ENCODE data around the gene STX3. TPM values are rescaled to one million over a fixed set of nuclear protein-coding genes. Genes with fewer than 3 reads are reported as not detected.

Gene STX3
- total and polyA plus RNA-seq, 2 experiments from 2014 or later, result 19.0 to 65.5 TPM

DNA sequence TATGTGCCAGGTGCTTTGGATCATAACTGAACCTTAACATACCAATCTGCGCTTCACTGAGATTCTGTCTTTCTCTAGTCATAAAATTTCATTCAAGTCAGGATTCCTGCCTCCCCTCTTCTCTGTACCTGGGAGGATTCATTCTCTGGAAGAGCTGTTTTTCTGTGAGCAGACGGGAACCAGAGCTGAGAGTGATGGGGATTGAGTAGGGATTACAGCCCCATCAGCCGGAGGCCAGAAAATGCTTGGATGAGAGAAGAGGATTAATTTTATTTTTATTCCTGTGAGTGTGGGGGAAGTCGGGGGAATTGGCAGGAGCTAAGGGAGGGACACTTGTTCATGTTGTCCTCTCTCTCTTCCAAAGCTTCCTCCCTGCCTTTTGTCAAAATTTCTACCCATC, 4.7 kb downstream of the STX3 start:
- Mint-ChIP-seq H3K4me3 (no peak overlapping the region), H3K36me3 (ENCODE audit: low read depth) (peaks cover 11% of the 10 kb centered on the region), H3K4me1 (peaks cover 31% of the 10 kb centered on the region), H3K9me3 (no peaks in the 10 kb centered on the region), H3K27ac (no peak overlapping the region; the same call in 1 of the 2 replicates), H3K27me3 (ENCODE audit: insufficient read depth, low read depth, poor library complexity) (peaks cover 10% of the 10 kb centered on the region)
- H4K20me1 ChIP-seq (replicated peaks; ENCODE audit: insufficient read depth), result peaks cover 37% of the 10 kb centered on the region
- H2AFZ ChIP-seq, result no peak overlapping the region
- TF ChIP-seq EZH2phosphoT487 (IDR thresholded peaks at IDR 0.05; ENCODE audit: unreplicated experiment), result no peak
- no peak for TF ChIP-seq ZNF114 (CRISPR knock-in tag; IDR thresholded peaks at IDR 0.05)
- TF ChIP-seq JUNB (IDR thresholded peaks at IDR 0.05; ENCODE audit: unreplicated experiment), result no peak
- TF ChIP-seq STAT1 (IDR thresholded peaks at IDR 0.05; ENCODE audit: unreplicated experiment), result no peak
- no peak for TF ChIP-seq EZH2 (IDR thresholded peaks at IDR 0.05; ENCODE audit: low read depth, unreplicated experiment)
- ATAC-seq (no peak), DNase-seq (ENCODE audit: low spot score) (no peak)
- H3K79me2 ChIP-seq (replicated peaks; ENCODE audit: insufficient read depth), result peaks cover 92% of the 10 kb centered on the region
- no peak overlapping the region for H3K4me2 ChIP-seq
- peaks cover 16% of the 10 kb centered on the region for H3K4me1 ChIP-seq (ENCODE audit: insufficient read depth)
- no peaks in the 10 kb centered on the region for H3K36me3 ChIP-seq (ENCODE audit: insufficient read depth)
- H3K4me3 ChIP-seq, result no peak overlapping the region
- H3K27me3 ChIP-seq (ENCODE audit: insufficient read depth), result no peaks in the 10 kb centered on the region
- H3K27ac ChIP-seq (ENCODE audit: low read depth), result no peak overlapping the region
- H3F3A ChIP-seq (replicated peaks; ENCODE audit: low read depth), result peaks cover 4% of the 10 kb centered on the region; the same call in 1 of the 2 replicates
- no peaks in the 10 kb centered on the region for H3K9me2 ChIP-seq (ENCODE audit: insufficient read depth)

DNA sequence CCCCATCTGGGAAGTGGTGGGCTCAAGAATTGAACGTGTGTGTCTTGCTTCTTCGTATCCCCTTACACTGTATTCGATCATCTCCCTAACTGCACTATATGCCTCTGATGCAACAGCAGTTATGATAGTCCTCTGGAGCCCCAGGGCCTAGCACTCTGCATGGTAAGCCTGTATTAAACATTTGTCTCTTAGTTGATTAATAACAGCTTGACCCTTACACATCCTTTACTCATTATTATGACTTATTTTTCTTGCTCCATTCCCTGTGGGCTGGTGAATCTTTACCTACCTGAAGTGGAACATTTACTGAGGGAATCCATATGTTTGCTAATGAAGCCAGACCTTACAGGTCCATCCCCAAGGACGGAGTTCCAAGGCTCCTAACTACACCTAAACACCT, 5.6 kb downstream of the STX3 start:
- peaks cover 42% of the 10 kb centered on the region for H4K20me1 ChIP-seq (replicated peaks; ENCODE audit: insufficient read depth)
- no peak for TF ChIP-seq CREB1 (CRISPR knock-in tag; IDR thresholded peaks at IDR 0.05; ENCODE audit: low read depth)
- no peak for TF ChIP-seq ZNF331 (CRISPR knock-in tag; IDR thresholded peaks at IDR 0.05; ENCODE audit: low read depth)
- TF ChIP-seq, protein P1, sequence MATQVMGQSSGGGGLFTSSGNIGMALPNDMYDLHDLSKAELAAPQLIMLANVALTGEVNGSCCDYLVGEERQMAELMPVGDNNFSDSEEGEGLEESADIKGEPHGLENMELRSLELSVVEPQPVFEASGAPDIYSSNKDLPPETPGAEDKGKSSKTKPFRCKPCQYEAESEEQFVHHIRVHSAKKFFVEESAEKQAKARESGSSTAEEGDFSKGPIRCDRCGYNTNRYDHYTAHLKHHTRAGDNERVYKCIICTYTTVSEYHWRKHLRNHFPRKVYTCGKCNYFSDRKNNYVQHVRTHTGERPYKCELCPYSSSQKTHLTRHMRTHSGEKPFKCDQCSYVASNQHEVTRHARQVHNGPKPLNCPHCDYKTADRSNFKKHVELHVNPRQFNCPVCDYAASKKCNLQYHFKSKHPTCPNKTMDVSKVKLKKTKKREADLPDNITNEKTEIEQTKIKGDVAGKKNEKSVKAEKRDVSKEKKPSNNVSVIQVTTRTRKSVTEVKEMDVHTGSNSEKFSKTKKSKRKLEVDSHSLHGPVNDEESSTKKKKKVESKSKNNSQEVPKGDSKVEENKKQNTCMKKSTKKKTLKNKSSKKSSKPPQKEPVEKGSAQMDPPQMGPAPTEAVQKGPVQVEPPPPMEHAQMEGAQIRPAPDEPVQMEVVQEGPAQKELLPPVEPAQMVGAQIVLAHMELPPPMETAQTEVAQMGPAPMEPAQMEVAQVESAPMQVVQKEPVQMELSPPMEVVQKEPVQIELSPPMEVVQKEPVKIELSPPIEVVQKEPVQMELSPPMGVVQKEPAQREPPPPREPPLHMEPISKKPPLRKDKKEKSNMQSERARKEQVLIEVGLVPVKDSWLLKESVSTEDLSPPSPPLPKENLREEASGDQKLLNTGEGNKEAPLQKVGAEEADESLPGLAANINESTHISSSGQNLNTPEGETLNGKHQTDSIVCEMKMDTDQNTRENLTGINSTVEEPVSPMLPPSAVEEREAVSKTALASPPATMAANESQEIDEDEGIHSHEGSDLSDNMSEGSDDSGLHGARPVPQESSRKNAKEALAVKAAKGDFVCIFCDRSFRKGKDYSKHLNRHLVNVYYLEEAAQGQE (IDR thresholded peaks at IDR 0.05; ENCODE audit: unreplicated experiment), result no peak
- TF ChIP-seq JUNB (IDR thresholded peaks at IDR 0.05; ENCODE audit: unreplicated experiment), result no peak
- no peak for TF ChIP-seq EZH2 (IDR thresholded peaks at IDR 0.05; ENCODE audit: low read depth, unreplicated experiment)
- TF ChIP-seq, protein P2, sequence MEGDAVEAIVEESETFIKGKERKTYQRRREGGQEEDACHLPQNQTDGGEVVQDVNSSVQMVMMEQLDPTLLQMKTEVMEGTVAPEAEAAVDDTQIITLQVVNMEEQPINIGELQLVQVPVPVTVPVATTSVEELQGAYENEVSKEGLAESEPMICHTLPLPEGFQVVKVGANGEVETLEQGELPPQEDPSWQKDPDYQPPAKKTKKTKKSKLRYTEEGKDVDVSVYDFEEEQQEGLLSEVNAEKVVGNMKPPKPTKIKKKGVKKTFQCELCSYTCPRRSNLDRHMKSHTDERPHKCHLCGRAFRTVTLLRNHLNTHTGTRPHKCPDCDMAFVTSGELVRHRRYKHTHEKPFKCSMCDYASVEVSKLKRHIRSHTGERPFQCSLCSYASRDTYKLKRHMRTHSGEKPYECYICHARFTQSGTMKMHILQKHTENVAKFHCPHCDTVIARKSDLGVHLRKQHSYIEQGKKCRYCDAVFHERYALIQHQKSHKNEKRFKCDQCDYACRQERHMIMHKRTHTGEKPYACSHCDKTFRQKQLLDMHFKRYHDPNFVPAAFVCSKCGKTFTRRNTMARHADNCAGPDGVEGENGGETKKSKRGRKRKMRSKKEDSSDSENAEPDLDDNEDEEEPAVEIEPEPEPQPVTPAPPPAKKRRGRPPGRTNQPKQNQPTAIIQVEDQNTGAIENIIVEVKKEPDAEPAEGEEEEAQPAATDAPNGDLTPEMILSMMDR (conservative IDR thresholded peaks at IDR 0.05; ENCODE audit: low read depth in 2 of 2), result no peak
- TF ChIP-seq NANOG (IDR thresholded peaks at IDR 0.05; ENCODE audit: borderline replicate concordance), result no peak
- no peak for TF ChIP-seq ZNF114 (CRISPR knock-in tag; IDR thresholded peaks at IDR 0.05)
- H3K4me1 Mint-ChIP-seq, result peaks cover 36% of the 10 kb centered on the region
- no peak overlapping the region for H3K4me3 Mint-ChIP-seq
- DNase-seq (ENCODE audit: low spot score), result no peak
- H3K36me3 ChIP-seq (ENCODE audit: insufficient read depth), result no peaks in the 10 kb centered on the region
- no peaks in the 10 kb centered on the region for H3K27me3 ChIP-seq (ENCODE audit: insufficient read depth)
- peaks cover 16% of the 10 kb centered on the region for H3K4me1 ChIP-seq (ENCODE audit: insufficient read depth)
- H3K4me2 ChIP-seq, result no peak overlapping the region
- H3K79me2 ChIP-seq (replicated peaks; ENCODE audit: insufficient read depth), result peaks cover 99% of the 10 kb centered on the region
- peaks cover 4% of the 10 kb centered on the region; the same call in 1 of the 2 replicates for H3F3A ChIP-seq (replicated peaks; ENCODE audit: low read depth)
- peaks cover 10% of the 10 kb centered on the region for H3K27me3 Mint-ChIP-seq (ENCODE audit: insufficient read depth, low read depth, poor library complexity)
- no peak overlapping the region for H3K27ac Mint-ChIP-seq
- no peak overlapping the region for H2AFZ ChIP-seq
- H3K9me3 Mint-ChIP-seq, result no peaks in the 10 kb centered on the region
- ATAC-seq, result no peak
- no peak overlapping the region for H3K27ac ChIP-seq (ENCODE audit: low read depth)
- peaks cover 11% of the 10 kb centered on the region for H3K36me3 Mint-ChIP-seq (ENCODE audit: low read depth)
- no peak overlapping the region for H3K4me3 ChIP-seq
- H3K9me2 ChIP-seq (ENCODE audit: insufficient read depth), result no peaks in the 10 kb centered on the region
